Skin epidermis (tissue), 12 donors: ENCODE data around the gene CCDC33.

Experiments
- H3K27ac ChIP-seq, 21 experiments: fragments of 200-600 bp; sonication (generic) in 11 of 21; one replicate each; pipeline ENCODE4 v1.5.0; 2020; ENCODE audit warnings: mild to moderate bottlenecking in 3 of 21, inconsistent platforms in 2 of 21, moderate library complexity in 2 of 21
- H3K4me3 ChIP-seq, 7 experiments: fragments of 200-600 bp; sonication (generic) in 2 of 7; one replicate each; pipeline ENCODE4 v1.5.0; 2020; ENCODE audit warnings: inconsistent platforms in 2 of 7, mild to moderate bottlenecking in 2 of 7, moderate library complexity in 1 of 7

CCDC33 gene

GRCh38 chr15:74384881-74385643 is 148.9 kb downstream of the CCDC33 start:
- peak overlapping the region in 18 of 21 experiments; percentile 19 to 83 (median 54) for H3K27ac ChIP-seq
- H3K4me3 ChIP-seq = no peak overlapping the region

GRCh38 chr15:74385733-74386132 is 149.6 kb downstream of the CCDC33 start:
- Histone ChIP-seq H3K4me3 (no peak overlapping the region), H3K27ac (peak overlapping the region in 18 of 21 experiments; percentile 5 to 83 (median 48))
